Measurements from ENCODE around the gene CNTN5.
"Not testable (repeated sequence)": the region's sequence is repeated elsewhere in the genome, so short reads cannot be mapped to it uniquely, and the experiment has no call there.

CNTN5 gene

GRCh38 chr11:99275521-99275920, 254.8 kb downstream of the CNTN5 start:
- DNase-seq (ENCODE audit: low read depth) = no peak

- DNase-seq (ENCODE audit: low read depth) = no peak
Measured at GRCh38 chr11:99277281-99277680, 256.5 kb downstream of the CNTN5 start.

GRCh38 chr11:99279266-99279665, 258.5 kb downstream of the CNTN5 start:
- no peak for DNase-seq (ENCODE audit: low read depth)

- DNase-seq (ENCODE audit: low read depth) = no peak
Measured at GRCh38 chr11:99281331-99281730, 260.6 kb downstream of the CNTN5 start.

GRCh38 chr11:99297925-99298324, 277.2 kb downstream of the CNTN5 start:
- not testable (repeated sequence) for DNase-seq (ENCODE audit: low read depth)

GRCh38 chr11:99307510-99308088, 286.9 kb downstream of the CNTN5 start:
- DNase-seq (ENCODE audit: low read depth) = no peak

- no peak for DNase-seq (ENCODE audit: low read depth)
Measured at GRCh38 chr11:99311870-99312269, 291.1 kb downstream of the CNTN5 start.

GRCh38 chr11:99316776-99317520, 296.2 kb downstream of the CNTN5 start:
- DNase-seq (ENCODE audit: low read depth) = no peak

GRCh38 chr11:99320769-99321290, 300.1 kb downstream of the CNTN5 start:
- no peak for DNase-seq (ENCODE audit: low read depth)

GRCh38 chr11:99325847-99326246, 305.1 kb downstream of the CNTN5 start:
- no peak for DNase-seq (ENCODE audit: low read depth)

GRCh38 chr11:99327066-99327465, 306.3 kb downstream of the CNTN5 start:
- DNase-seq (ENCODE audit: low read depth) = no peak

GRCh38 chr11:99327527-99327926, 306.8 kb downstream of the CNTN5 start:
- DNase-seq (ENCODE audit: low read depth) = no peak

GRCh38 chr11:99333621-99334020, 312.9 kb downstream of the CNTN5 start:
- no peak for DNase-seq (ENCODE audit: low read depth)

- no peak for DNase-seq (ENCODE audit: low read depth)
Measured at GRCh38 chr11:99343117-99343516, 322.4 kb downstream of the CNTN5 start.

- no peak for DNase-seq (ENCODE audit: low read depth)
Measured at GRCh38 chr11:99349151-99349673, 328.5 kb downstream of the CNTN5 start.

- DNase-seq (ENCODE audit: low read depth) = no peak
Measured at GRCh38 chr11:99351624-99352023, 330.9 kb downstream of the CNTN5 start.

- no peak for DNase-seq (ENCODE audit: low read depth)
Measured at GRCh38 chr11:99352642-99353041, 331.9 kb downstream of the CNTN5 start.

GRCh38 chr11:99366546-99366945, 345.8 kb downstream of the CNTN5 start:
- no peak for DNase-seq (ENCODE audit: low read depth)

GRCh38 chr11:99368583-99368982, 347.8 kb downstream of the CNTN5 start:
- DNase-seq (ENCODE audit: low read depth) = no peak

GRCh38 chr11:99370549-99371216, 349.9 kb downstream of the CNTN5 start:
- DNase-seq (ENCODE audit: low read depth) = no peak

GRCh38 chr11:99371257-99371656, 350.5 kb downstream of the CNTN5 start:
- DNase-seq (ENCODE audit: low read depth) = no peak

GRCh38 chr11:99376463-99376862, 355.7 kb downstream of the CNTN5 start:
- DNase-seq (ENCODE audit: low read depth) = no peak

Data from stimulated activated CD8-positive, alpha-beta memory T cell treated with anti-CD3 and anti-CD28 coated beads, Interleukin-12 subunit alpha, Interleukin-12 subunit beta, amount 100 ng/mL, for 1 hour (primary cell).